OCI-LY1 (cell line): ENCODE results near the gene CBL.

Experiments used
- CTCF ChIP-seq: fragments of 200-600 bp; sonication (generic), shearing (Covaris generic); IDR thresholded peaks from 2 replicates; pipeline ENCODE4 v1.5.1; 2017; ENCODE audit warnings: mild to moderate bottlenecking, antibody characterized with exemption, low read length, moderate library complexity, mixed read lengths
- EZH2 ChIP-seq: fragments of 200-600 bp; sonication (generic), shearing (Covaris generic); IDR thresholded peaks from 2 replicates; pipeline ENCODE4 v1.8.0; 2017; ENCODE audit warnings: borderline replicate concordance, mixed run types, mild to moderate bottlenecking, antibody characterized with exemption, low read length, moderate library complexity, mixed read lengths

- TF ChIP-seq CTCF: no peak
- TF ChIP-seq EZH2: no peak
Observed at GRCh38 chr11:119316729-119317591, 110.8 kb downstream of the CBL start, which contains the start of gene MCAM.
